Neural cell (in vitro differentiated cells): Measurements from ENCODE around the gene FOSL1.

Experiments used
- EP300 ChIP-seq: fragments of 450-650 bp; conservative IDR thresholded peaks from 2 replicates; pipeline ENCODE4 v1.6.1; 2014; ENCODE audit warnings: antibody characterized with exemption, mild to moderate bottlenecking, moderate library complexity; ENCODE audit not compliant: poor library complexity, severe bottlenecking
- EZH2 ChIP-seq: fragments of 200-600, 300-800 bp; shearing (Covaris generic), sonication (generic); IDR thresholded peaks from 2 replicates; pipeline ENCODE4 v1.6.1; 2014; ENCODE audit warnings: antibody characterized with exemption, low read length, borderline replicate concordance, mild to moderate bottlenecking; ENCODE audit not compliant: insufficient read depth, poor library complexity, severe bottlenecking
- MXI1 ChIP-seq: fragments of 450-650 bp; conservative IDR thresholded peaks from 2 replicates; pipeline ENCODE4 v1.6.1; 2014; ENCODE audit warnings: antibody characterized with exemption, mild to moderate bottlenecking; ENCODE audit not compliant: poor library complexity, severe bottlenecking
- POLR2AphosphoS5 ChIP-seq: IDR thresholded peaks from 2 replicates; pipeline ENCODE4 v1.6.1; 2012
- RAD21 ChIP-seq: fragments of 450-650 bp; conservative IDR thresholded peaks from 2 replicates; pipeline ENCODE4 v1.6.1; 2014; ENCODE audit warnings: antibody characterized with exemption, mild to moderate bottlenecking, moderate library complexity
- SMC3 ChIP-seq: fragments of 450-650 bp; conservative IDR thresholded peaks from 2 replicates; pipeline ENCODE4 v1.6.1; 2014; ENCODE audit warnings: antibody characterized with exemption, mild to moderate bottlenecking, moderate library complexity; ENCODE audit not compliant: poor library complexity
- TAF1 ChIP-seq: IDR thresholded peaks from 2 replicates; pipeline ENCODE4 v1.6.1; 2012; ENCODE audit warnings: low read depth
- TF ChIP-seq, protein P1 (sequence below): fragments of 450-650 bp; IDR thresholded peaks from 2 replicates; pipeline ENCODE4 v1.5.1; 2014; ENCODE audit warnings: antibody characterized with exemption, mild to moderate bottlenecking, moderate library complexity; ENCODE audit not compliant: poor library complexity, severe bottlenecking
- TF ChIP-seq, protein P2 (sequence below): IDR thresholded peaks from 2 replicates; pipeline ENCODE4 v1.6.1; 2012; ENCODE audit warnings: borderline replicate concordance

DNA sequence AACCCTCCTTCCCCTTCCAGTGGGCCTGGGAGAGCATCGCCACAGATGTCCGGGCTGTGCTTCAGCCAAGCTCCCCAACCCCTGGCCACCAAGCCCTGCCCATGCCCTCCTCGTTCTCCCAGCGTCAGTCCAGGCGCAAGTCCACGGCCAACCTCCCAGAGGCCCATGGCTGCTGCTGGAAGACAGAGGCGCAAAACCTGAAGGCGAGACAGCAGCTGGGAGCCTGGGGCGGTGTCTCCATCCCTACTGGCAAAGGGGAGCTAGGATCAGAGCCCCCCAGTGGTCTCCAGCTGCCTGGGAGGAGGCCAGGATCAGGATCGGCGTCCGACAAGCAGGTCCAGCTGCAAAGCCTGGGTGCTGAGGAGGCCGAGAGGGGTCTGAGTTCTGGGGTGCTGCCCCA, 46.9 kb upstream of the FOSL1 start:
- TF ChIP-seq, protein P1, sequence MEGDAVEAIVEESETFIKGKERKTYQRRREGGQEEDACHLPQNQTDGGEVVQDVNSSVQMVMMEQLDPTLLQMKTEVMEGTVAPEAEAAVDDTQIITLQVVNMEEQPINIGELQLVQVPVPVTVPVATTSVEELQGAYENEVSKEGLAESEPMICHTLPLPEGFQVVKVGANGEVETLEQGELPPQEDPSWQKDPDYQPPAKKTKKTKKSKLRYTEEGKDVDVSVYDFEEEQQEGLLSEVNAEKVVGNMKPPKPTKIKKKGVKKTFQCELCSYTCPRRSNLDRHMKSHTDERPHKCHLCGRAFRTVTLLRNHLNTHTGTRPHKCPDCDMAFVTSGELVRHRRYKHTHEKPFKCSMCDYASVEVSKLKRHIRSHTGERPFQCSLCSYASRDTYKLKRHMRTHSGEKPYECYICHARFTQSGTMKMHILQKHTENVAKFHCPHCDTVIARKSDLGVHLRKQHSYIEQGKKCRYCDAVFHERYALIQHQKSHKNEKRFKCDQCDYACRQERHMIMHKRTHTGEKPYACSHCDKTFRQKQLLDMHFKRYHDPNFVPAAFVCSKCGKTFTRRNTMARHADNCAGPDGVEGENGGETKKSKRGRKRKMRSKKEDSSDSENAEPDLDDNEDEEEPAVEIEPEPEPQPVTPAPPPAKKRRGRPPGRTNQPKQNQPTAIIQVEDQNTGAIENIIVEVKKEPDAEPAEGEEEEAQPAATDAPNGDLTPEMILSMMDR: no peak
- no peak for TF ChIP-seq EZH2
- no peak for TF ChIP-seq SMC3
- TF ChIP-seq MXI1: no peak
- TF ChIP-seq POLR2AphosphoS5: no peak
- no peak for TF ChIP-seq TAF1
- TF ChIP-seq RAD21: no peak
- TF ChIP-seq, protein P2, sequence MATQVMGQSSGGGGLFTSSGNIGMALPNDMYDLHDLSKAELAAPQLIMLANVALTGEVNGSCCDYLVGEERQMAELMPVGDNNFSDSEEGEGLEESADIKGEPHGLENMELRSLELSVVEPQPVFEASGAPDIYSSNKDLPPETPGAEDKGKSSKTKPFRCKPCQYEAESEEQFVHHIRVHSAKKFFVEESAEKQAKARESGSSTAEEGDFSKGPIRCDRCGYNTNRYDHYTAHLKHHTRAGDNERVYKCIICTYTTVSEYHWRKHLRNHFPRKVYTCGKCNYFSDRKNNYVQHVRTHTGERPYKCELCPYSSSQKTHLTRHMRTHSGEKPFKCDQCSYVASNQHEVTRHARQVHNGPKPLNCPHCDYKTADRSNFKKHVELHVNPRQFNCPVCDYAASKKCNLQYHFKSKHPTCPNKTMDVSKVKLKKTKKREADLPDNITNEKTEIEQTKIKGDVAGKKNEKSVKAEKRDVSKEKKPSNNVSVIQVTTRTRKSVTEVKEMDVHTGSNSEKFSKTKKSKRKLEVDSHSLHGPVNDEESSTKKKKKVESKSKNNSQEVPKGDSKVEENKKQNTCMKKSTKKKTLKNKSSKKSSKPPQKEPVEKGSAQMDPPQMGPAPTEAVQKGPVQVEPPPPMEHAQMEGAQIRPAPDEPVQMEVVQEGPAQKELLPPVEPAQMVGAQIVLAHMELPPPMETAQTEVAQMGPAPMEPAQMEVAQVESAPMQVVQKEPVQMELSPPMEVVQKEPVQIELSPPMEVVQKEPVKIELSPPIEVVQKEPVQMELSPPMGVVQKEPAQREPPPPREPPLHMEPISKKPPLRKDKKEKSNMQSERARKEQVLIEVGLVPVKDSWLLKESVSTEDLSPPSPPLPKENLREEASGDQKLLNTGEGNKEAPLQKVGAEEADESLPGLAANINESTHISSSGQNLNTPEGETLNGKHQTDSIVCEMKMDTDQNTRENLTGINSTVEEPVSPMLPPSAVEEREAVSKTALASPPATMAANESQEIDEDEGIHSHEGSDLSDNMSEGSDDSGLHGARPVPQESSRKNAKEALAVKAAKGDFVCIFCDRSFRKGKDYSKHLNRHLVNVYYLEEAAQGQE: no peak
- no peak for TF ChIP-seq EP300
